Gastroesophageal sphincter (tissue), 4 donors: ENCODE data around the gene NLRP3. TPM values are rescaled to one million over a fixed set of nuclear protein-coding genes. Genes with fewer than 3 reads are reported as not detected.
A peak's percentile ranks its signal among the peaks of the same experiment; 100 is the strongest.
"Not testable (repeated sequence)": the region's sequence is repeated elsewhere in the genome, so short reads cannot be mapped to it uniquely, and the experiment has no call there.

Source experiments
- ATAC-seq: fragments of 150-250 bp; one replicate; pipeline ENCODE4 v1.9.1; 2016; ENCODE audit warnings: mild to moderate bottlenecking, moderate library complexity
- H3K27ac ChIP-seq, 4 donors: fragments of 200-600 bp; sonication (generic) in 3 of 4; 1 replicate in 3 of 4; 2 replicates in 1 of 4; pipeline ENCODE4 v1.5.1; 2016 to 2019
- H3K27me3 ChIP-seq: fragments of 200-600 bp; sonication (generic); one replicate; pipeline ENCODE4 v1.5.1; 2019
- H3K36me3 ChIP-seq, 2 donors: fragments of 200-600 bp; sonication (generic); one replicate each; pipeline ENCODE4 v1.5.1; 2019; ENCODE audit warnings: control low read depth in 1 of 2
- H3K4me1 ChIP-seq, 3 donors: fragments of 200-600 bp; sonication (generic); 1 replicate in 2 of 3; 2 replicates in 1 of 3; pipeline ENCODE4 v1.5.1; 2016 to 2019; ENCODE audit warnings: control low read depth in 2 of 3
- H3K4me3 ChIP-seq, 2 donors: fragments of 200-600 bp; sonication (generic); one replicate each; pipeline ENCODE4 v1.5.1; 2019; ENCODE audit warnings: mild to moderate bottlenecking in 1 of 2, moderate library complexity in 1 of 2
- H3K9me3 ChIP-seq, 3 donors: fragments of 200-600 bp; sonication (generic); one replicate each; pipeline ENCODE4 v1.5.1; 2017 to 2019; ENCODE audit warnings: control low read depth in 2 of 3
- EP300 ChIP-seq: sonication (generic); formaldehyde crosslinking; IDR thresholded peaks from one replicate; pipeline ENCODE4 v1.6.1; 2017; ENCODE audit warnings: antibody characterized with exemption, mild to moderate bottlenecking
- POLR2A ChIP-seq, 2 donors: fragments of 450-650 bp; IDR thresholded peaks; one replicate each; pipeline ENCODE4 v1.6.1; 2017; ENCODE audit warnings: antibody characterized with exemption in 2 of 2, mild to moderate bottlenecking in 2 of 2, moderate library complexity in 1 of 2
- POLR2AphosphoS5 ChIP-seq: sonication (generic); formaldehyde crosslinking; IDR thresholded peaks from one replicate; pipeline ENCODE4 v1.6.1; 2017; ENCODE audit warnings: antibody characterized with exemption
- WGBS, 2 donors: methylation state at CpG; one replicate each; pipeline ENCODE4 v1.1.5; 2018; ENCODE audit warnings: low coverage in 1 of 2; 5-methylcytosine and 5-hydroxymethylcytosine counted together
- total RNA-seq, 4 donors: library from RNA; depleted of rRNA; stranded (reverse); fragments of >200 nt; gene quantifications; one replicate each; pipeline ENCODE4 v1.1.0, GENCODE V29; 2016
- TF ChIP-seq, protein P1 (sequence below), 4 experiments: fragments of 200-600 bp in 2 of 4; fragments of 450-650 bp in 2 of 4; sonication (generic) in 1 of 4; IDR thresholded peaks; one replicate each; pipeline ENCODE4 v1.5.1; 2017 to 2019; ENCODE audit warnings: antibody characterized with exemption in 4 of 4, mild to moderate bottlenecking in 2 of 4, moderate library complexity in 2 of 4

NLRP3 gene
- total RNA-seq, 4 donors from 2014 or later = 0.66 to 3.7 (median 3.1) TPM

DNA sequence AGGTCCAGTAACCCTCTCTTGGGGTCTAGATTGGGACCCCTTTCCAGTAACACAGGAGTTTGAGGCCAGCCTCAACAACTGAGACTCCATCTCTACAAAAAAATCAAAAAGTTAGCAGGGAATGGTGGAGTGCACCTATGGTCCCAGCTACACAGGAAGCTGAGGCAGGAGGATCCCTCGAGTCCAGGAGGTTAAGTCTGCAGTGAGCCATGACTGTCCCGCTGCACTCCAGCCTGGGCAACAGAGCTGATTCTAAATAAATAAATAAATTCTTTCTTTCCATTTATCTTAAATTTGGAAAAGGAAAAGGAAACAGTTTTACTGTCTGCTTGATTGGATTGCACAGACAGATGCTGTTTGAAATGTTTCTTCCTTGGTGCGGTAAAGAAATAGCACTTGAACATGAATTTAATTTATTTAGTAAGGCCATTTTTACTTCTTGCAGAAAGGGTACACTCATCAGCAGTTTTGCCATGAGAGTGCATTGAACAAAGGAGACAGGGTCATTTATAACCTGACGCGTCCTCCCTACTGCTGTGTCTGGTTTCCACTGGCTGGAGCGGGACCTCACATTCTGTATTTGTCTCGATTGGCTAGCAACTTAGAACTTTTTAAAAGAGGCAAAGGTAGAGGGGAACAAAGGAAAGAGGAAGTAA is 47.4 kb upstream of the NLRP3 start:
- Histone ChIP-seq H3K4me3 (no peak overlapping the region), H3K4me1 (peaks cover 0 to 9% (median 0%) of the 10 kb centered on the region in 3 donors), H3K36me3 (no peaks in the 10 kb centered on the region), H3K27ac (no peak overlapping the region), H3K27me3 (peaks cover 79% of the 10 kb centered on the region), H3K9me3 (no peaks in the 10 kb centered on the region)
- WGBS, 2 donors = 42 to 69% methylated on average over 6 to 7 of the region's 7 CpGs
- no peak for TF ChIP-seq EP300
- TF ChIP-seq, protein P1, sequence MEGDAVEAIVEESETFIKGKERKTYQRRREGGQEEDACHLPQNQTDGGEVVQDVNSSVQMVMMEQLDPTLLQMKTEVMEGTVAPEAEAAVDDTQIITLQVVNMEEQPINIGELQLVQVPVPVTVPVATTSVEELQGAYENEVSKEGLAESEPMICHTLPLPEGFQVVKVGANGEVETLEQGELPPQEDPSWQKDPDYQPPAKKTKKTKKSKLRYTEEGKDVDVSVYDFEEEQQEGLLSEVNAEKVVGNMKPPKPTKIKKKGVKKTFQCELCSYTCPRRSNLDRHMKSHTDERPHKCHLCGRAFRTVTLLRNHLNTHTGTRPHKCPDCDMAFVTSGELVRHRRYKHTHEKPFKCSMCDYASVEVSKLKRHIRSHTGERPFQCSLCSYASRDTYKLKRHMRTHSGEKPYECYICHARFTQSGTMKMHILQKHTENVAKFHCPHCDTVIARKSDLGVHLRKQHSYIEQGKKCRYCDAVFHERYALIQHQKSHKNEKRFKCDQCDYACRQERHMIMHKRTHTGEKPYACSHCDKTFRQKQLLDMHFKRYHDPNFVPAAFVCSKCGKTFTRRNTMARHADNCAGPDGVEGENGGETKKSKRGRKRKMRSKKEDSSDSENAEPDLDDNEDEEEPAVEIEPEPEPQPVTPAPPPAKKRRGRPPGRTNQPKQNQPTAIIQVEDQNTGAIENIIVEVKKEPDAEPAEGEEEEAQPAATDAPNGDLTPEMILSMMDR (IDR thresholded peaks at IDR 0.05) = no peak
- no peak for TF ChIP-seq POLR2A (IDR thresholded peaks at IDR 0.05)
- no peak for TF ChIP-seq POLR2AphosphoS5
- ATAC-seq = no peak

DNA sequence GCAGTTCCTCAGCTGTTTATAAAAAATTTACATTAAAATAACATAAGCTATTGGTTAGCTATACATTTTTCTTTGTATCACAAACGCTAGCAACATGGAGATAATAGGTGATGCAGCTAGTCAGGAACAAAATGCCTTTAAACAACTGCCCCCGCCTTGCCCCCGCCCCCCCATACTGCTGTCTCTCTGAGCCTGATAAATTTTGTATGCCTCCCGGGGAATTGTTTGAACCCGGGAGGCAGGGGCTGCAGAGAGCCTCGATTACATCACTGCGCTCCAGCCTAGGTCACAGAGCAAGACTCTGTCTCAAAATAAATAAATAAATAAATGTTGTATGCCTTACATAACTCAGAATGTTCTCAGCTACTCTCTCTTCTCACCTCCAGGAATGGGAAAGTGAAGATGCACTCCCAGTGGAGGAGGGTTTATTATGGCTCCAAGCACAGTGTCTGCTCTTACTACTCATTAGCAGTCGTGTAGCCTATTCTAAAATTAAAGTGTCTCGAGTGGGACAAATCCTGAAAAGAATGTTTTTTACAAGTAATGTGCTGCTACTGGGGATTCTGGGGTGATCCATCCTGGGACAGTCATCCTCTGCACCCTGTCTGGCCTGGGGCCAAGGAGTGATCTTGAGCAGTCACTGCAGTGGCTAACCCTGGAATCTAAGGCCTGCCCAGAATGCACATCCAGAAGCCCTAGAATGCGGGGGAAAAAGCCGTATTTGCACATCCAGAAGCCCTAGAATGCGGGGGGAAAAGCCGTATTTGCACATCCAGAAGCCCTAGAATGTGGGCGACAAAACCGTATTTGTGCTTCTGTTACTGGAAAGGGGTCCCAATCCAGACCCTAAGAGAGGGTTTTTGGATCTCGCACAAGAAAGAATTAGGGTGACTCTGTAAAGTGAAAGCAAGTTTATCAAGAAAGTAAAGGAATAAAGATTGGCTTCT is 44.9 kb upstream of the NLRP3 start:
- Histone ChIP-seq H3K27me3 (peaks cover 73% of the 10 kb centered on the region), H3K4me3 (no peak overlapping the region), H3K4me1 (peaks cover 0 to 14% (median 0%) of the 10 kb centered on the region in 3 donors), H3K36me3 (no peaks in the 10 kb centered on the region), H3K27ac (no peak overlapping the region), H3K9me3 (no peaks in the 10 kb centered on the region)
- ATAC-seq = no peak
- no peak for TF ChIP-seq EP300
- TF ChIP-seq, protein P1 (IDR thresholded peaks at IDR 0.05) = no peak
- TF ChIP-seq POLR2AphosphoS5 = no peak
- no peak for TF ChIP-seq POLR2A (IDR thresholded peaks at IDR 0.05)
- 43 to 53% methylated on average over 4 to 14 of the region's 16 CpGs for WGBS, 2 donors

DNA sequence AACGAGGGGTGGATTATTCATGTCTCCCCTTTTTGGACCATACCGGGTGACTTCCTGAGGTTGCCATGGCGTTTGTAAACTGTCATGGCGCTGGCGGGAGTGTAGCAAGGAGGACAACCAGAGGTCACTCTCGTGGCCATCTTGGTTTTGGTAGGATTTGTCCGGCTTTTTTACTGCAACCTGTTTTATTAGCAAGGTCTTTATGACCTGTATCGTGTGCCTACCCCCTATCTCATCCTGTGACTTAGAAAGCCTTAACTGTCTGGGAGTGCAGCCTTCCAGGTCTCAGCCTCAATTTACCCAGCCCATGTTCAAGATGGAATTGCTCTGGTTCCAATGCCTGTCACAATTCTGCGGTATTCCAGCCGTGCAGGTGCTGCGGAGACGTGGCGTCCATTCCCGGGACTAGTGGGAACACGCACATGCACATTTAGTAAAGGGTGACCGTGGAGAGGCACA is 44.1 kb upstream of the NLRP3 start:
- no peak for TF ChIP-seq EP300
- TF ChIP-seq POLR2A (IDR thresholded peaks at IDR 0.05) = no peak
- TF ChIP-seq POLR2AphosphoS5 = no peak
- TF ChIP-seq, protein P1 (IDR thresholded peaks at IDR 0.05) = no peak
- WGBS, 2 donors = 83 to 87% methylated on average over 7 to 15 of the region's 16 CpGs
- peaks cover 0 to 14% (median 0%) of the 10 kb centered on the region in 3 donors for H3K4me1 ChIP-seq
- H3K9me3 ChIP-seq = no peaks in the 10 kb centered on the region
- ATAC-seq = no peak
- H3K36me3 ChIP-seq = no peaks in the 10 kb centered on the region
- H3K27me3 ChIP-seq = peaks cover 68% of the 10 kb centered on the region
- H3K4me3 ChIP-seq = no peak overlapping the region
- H3K27ac ChIP-seq = no peak overlapping the region

DNA sequence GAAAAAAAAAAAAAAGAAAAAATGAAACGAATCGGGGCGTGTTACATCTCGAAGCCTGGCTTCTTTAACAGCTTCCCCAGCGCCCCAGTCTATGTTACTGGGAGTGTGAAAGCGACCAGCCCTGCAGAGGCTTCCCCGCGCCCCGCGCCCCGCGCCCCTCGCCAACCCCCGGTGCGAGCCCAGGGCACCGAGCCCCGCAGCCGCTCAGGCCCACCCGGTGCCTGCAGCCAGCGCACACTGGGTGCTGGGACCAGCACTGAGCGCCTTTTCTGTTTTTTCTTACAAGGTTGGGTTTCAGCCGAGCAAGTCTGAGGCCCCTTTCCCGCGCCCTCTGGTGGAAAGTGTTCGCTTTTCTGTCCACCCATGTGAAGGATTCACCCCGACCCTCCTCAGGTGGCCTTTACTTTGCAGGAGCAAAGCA is 42.2 kb upstream of the NLRP3 start:
- H3K4me3 ChIP-seq = peak overlapping the region in 1 of 2 donors; percentile 49
- no peak for TF ChIP-seq EP300
- TF ChIP-seq POLR2AphosphoS5 = no peak
- TF ChIP-seq POLR2A (IDR thresholded peaks at IDR 0.05) = no peak
- TF ChIP-seq, protein P1 (IDR thresholded peaks at IDR 0.05) = peak in 2 of 4 experiments; percentile 45 to 62
- WGBS, 2 donors = 12 to 44% methylated on average over 11 to 26 of the region's 26 CpGs
- H3K27me3 ChIP-seq = peaks cover 54% of the 10 kb centered on the region
- H3K4me1 ChIP-seq = peaks cover 0 to 14% (median 0%) of the 10 kb centered on the region in 3 donors
- H3K27ac ChIP-seq = no peak overlapping the region
- ATAC-seq = peak; percentile 61
- no peaks in the 10 kb centered on the region for H3K9me3 ChIP-seq
- H3K36me3 ChIP-seq = no peaks in the 10 kb centered on the region

DNA sequence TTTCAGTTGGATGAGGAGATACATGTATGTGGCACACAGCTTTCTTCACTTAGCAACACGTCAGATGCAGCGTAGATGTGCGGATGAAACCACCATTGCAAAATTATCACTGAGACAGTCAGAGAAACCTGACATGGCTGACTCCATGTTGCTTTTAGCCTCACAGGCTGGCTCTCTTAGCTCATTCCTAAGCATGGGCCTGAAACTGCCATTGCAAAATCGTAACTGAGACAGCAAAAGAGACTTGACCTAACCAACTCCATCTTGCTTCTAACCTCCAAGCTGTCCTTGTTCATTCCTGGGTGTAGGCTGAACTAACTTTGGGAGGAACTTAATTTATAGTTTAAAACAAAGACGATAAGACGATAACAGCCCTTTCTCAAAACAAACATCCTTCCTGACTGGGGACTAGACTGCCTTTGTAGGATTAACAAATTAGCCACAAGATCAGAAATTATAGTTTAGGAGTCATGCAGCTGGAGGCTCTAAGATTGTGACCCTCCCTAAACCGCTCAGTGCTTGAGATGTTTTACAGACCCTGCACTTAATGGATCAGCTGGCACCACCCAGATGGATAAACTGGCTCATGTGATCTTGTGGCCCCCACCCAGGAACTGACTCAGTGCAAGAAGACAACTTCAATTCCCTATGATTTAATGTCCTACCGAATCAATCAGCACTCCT is 41.2 kb upstream of the NLRP3 start:
- not testable (repeated sequence) for H3K9me3 ChIP-seq, H3K4me3 ChIP-seq, ATAC-seq, H3K36me3 ChIP-seq, H3K27ac ChIP-seq
- Histone ChIP-seq H3K4me1 (peaks cover 0 to 14% (median 0%) of the 10 kb centered on the region in 3 donors), H3K27me3 (peaks cover 50% of the 10 kb centered on the region)
- WGBS, 2 donors = 72 to 86% methylated on average over 7 of the region's 8 CpGs
